Stomach smooth muscle (tissue), 2 donors: ENCODE results near the gene SRSF6.
A peak's percentile ranks its signal among the peaks of the same experiment; 100 is the strongest.
"Not testable (repeated sequence)": the region's sequence is repeated elsewhere in the genome, so short reads cannot be mapped to it uniquely, and the experiment has no call there.

Experiments used
- H3K27ac ChIP-seq: one replicate; pipeline ENCODE4 v1.7.0; 2013; ENCODE audit warnings: mild to moderate bottlenecking, low read length, inconsistent platforms
- H3K27me3 ChIP-seq, 2 donors: one replicate each; pipeline ENCODE4 v1.7.0; 2013; ENCODE audit warnings: low read length in 2 of 2; ENCODE audit not compliant: insufficient read depth in 2 of 2, control insufficient read depth in 1 of 2
- H3K36me3 ChIP-seq, 2 donors: one replicate each; pipeline ENCODE4 v1.7.0; 2013; ENCODE audit warnings: low read length in 2 of 2; ENCODE audit not compliant: control insufficient read depth in 2 of 2, insufficient read depth in 2 of 2
- H3K4me1 ChIP-seq: one replicate; pipeline ENCODE4 v1.7.0; 2013; ENCODE audit warnings: low read length; ENCODE audit not compliant: control insufficient read depth, insufficient read depth
- H3K4me3 ChIP-seq, 2 donors: one replicate each; pipeline ENCODE4 v1.7.0; 2013; ENCODE audit warnings: low read length in 2 of 2
- H3K9ac ChIP-seq, 2 donors: one replicate each; pipeline ENCODE4 v1.7.0; 2013; ENCODE audit warnings: low read length in 2 of 2, mild to moderate bottlenecking in 1 of 2
- H3K9me3 ChIP-seq, 2 donors: one replicate each; pipeline ENCODE4 v1.7.0; 2013; ENCODE audit warnings: low read length in 2 of 2; ENCODE audit not compliant: control insufficient read depth in 2 of 2
- donor health status: healthy.
- donor health status: Pancreatic carcinoma.

Gene SRSF6

GRCh38 chr20:43490038-43490437 is 32.3 kb downstream of the SRSF6 start:
- H3K27me3 ChIP-seq: no peaks in the 10 kb centered on the region
- no peaks in the 10 kb centered on the region for H3K9me3 ChIP-seq
- no peaks in the 10 kb centered on the region for H3K4me1 ChIP-seq
- H3K4me3 ChIP-seq: no peak overlapping the region
- no peak overlapping the region for H3K9ac ChIP-seq
- no peaks in the 10 kb centered on the region for H3K36me3 ChIP-seq
- H3K27ac ChIP-seq: no peak overlapping the region

- Histone ChIP-seq H3K4me3 (no peak overlapping the region), H3K27me3 (no peaks in the 10 kb centered on the region), H3K36me3 (no peaks in the 10 kb centered on the region), H3K27ac (no peak overlapping the region), H3K4me1 (no peaks in the 10 kb centered on the region), H3K9me3 (peaks cover 0 to 3% of the 10 kb centered on the region in 2 donors), H3K9ac (no peak overlapping the region)
These were observed 34.4 kb downstream of the SRSF6 start for GRCh38 chr20:43492101-43492500.

- Histone ChIP-seq H3K4me1 (no peaks in the 10 kb centered on the region), H3K9me3 (peaks cover 0 to 3% of the 10 kb centered on the region in 2 donors), H3K27ac (no peak overlapping the region), H3K36me3 (no peaks in the 10 kb centered on the region), H3K9ac (no peak overlapping the region), H3K4me3 (no peak overlapping the region), H3K27me3 (no peaks in the 10 kb centered on the region)
These were observed 37.7 kb downstream of the SRSF6 start for GRCh38 chr20:43495388-43495787.

DNA sequence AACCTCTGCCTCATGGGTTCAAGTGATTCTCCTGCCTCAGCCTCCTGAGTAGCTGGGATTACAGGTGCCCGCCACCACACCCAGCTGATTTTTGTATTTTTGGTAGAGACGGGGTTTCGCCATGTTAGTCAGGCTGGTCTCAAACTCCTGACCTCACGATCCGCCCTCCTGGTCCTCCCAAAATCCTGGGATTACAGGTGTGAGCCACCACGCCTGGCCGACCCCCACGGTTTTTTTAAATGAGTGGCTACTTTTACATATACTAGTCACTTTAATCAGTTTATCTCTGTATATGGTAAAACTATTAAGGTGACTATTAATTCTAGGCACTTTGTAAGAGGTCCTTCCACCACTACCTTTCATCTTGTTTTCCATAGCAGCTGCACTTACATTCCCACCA is 44.3 kb downstream of the SRSF6 start:
- not testable (repeated sequence) for H3K9me3 ChIP-seq, H3K9ac ChIP-seq, H3K4me1 ChIP-seq, H3K36me3 ChIP-seq, H3K4me3 ChIP-seq, H3K27me3 ChIP-seq, H3K27ac ChIP-seq

DNA sequence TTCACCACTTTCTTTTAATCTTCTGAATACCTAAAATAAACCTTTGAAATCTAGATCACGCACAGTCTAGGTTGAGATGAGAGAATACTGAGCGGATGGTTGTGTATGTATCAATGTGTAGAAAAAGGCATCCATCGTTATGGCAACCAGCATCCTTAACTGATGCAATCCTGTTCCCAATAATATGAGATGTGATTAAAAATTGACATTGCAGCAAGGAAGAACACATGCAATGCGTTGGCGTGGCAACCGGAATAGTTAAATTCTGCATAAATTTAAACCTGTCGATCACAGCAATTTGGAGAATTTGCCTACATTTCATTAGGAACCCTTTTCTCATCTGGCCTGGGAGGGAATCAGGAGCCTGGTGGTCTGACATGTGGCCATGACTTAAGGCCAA is 48.5 kb downstream of the SRSF6 start:
- Histone ChIP-seq H3K27ac (no peak overlapping the region), H3K9ac (no peak overlapping the region), H3K27me3 (peaks cover 12 to 16% of the 10 kb centered on the region in 2 donors), H3K36me3 (no peaks in the 10 kb centered on the region), H3K9me3 (no peaks in the 10 kb centered on the region), H3K4me3 (no peak overlapping the region), H3K4me1 (peaks cover 10% of the 10 kb centered on the region)

GRCh38 chr20:43507150-43508080 is 49.7 kb downstream of the SRSF6 start, which contains the start of gene L3MBTL1:
Gene L3MBTL1, plus strand, starts transcription at chr20:43507697. Its CDS starts 5,807 bp downstream, at chr20:43513504.
- Histone ChIP-seq H3K27ac (no peak within 1 kb of the TSS), H3K36me3 (no peaks in the 10 kb centered on the region), H3K9ac (peak within 1 kb of the TSS in 1 of 2 donors; percentile 22), H3K9me3 (no peaks in the 10 kb centered on the region), H3K4me3 (peak within 1 kb of the TSS; percentile 49 to 75), H3K4me1 (peaks cover 10% of the 10 kb centered on the region), H3K27me3 (peaks cover 12 to 16% of the 10 kb centered on the region in 2 donors)

DNA sequence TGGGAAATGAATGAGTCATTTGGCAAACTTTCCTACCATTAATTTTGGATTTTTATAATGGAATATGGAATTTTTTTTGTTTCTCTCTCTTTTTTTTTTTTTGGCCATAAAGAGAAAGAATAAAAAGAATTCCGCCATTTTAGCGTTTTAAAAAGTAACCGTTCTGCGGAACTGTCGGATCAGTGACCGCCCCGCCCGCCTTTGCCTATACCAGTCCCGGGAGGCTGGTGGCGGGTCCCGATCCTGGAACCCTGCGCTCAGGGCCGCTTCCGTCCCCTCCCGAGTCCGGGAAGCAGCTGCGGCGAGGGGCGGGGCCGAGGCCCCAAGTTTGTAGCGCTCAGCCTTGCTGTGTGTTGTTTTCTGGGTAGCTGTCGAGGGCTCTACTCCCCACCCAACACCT is 50.4 kb downstream of the SRSF6 start:
- Histone ChIP-seq H3K4me3 (peak overlapping the region; percentile 49 to 75), H3K27ac (no peak overlapping the region), H3K4me1 (peaks cover 14% of the 10 kb centered on the region), H3K36me3 (no peaks in the 10 kb centered on the region), H3K9ac (peak overlapping the region in 1 of 2 donors; percentile 22), H3K9me3 (no peaks in the 10 kb centered on the region), H3K27me3 (peaks cover 12 to 16% of the 10 kb centered on the region in 2 donors)

GRCh38 chr20:43508604-43509040 is 50.9 kb downstream of the SRSF6 start:
- H3K36me3 ChIP-seq: no peaks in the 10 kb centered on the region
- peak overlapping the region in 1 of 2 donors; percentile 75 for H3K4me3 ChIP-seq
- H3K27ac ChIP-seq: no peak overlapping the region
- H3K9ac ChIP-seq: no peak overlapping the region
- peaks cover 12 to 16% of the 10 kb centered on the region in 2 donors for H3K27me3 ChIP-seq
- no peaks in the 10 kb centered on the region for H3K9me3 ChIP-seq
- peaks cover 18% of the 10 kb centered on the region for H3K4me1 ChIP-seq

DNA sequence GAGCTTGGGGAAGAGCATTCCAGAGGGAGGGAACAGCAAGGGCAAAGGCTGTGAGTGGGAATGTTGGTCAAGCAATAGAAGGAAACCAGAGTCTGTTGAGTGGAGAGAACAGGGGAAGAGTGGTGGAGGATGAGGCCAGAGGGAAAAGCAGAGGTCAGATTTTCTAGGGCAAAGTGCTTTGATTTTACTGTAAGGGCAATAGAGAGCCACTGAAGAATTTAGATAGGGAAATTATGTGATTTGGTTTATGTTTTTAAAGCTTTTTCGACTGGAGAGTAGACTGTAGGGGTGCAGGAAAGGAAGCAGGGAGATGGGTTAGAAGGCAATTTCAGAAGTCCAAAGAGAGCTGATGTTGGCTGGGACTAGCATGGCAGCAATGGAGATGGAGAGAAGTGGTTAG is 54.2 kb downstream of the SRSF6 start:
- no peaks in the 10 kb centered on the region for H3K36me3 ChIP-seq
- H3K9me3 ChIP-seq: no peaks in the 10 kb centered on the region

GRCh38 chr20:43513372-43513930 is 55.8 kb downstream of the SRSF6 start:
- Histone ChIP-seq H3K36me3 (no peaks in the 10 kb centered on the region), H3K27ac (peak overlapping the region; percentile 49), H3K4me3 (peak overlapping the region; percentile 73 to 78), H3K9me3 (no peaks in the 10 kb centered on the region), H3K27me3 (peaks cover 0 to 3% of the 10 kb centered on the region in 2 donors), H3K9ac (peak overlapping the region; percentile 54 to 85), H3K4me1 (peaks cover 19% of the 10 kb centered on the region)

More for the DNA sequence above, 54.2 kb downstream of the SRSF6 start:
- Histone ChIP-seq H3K4me3 (no peak overlapping the region), H3K9ac (no peak overlapping the region), H3K27me3 (peaks cover 10% of the 10 kb centered on the region in 2 donors), H3K27ac (no peak overlapping the region), H3K4me1 (peaks cover 30% of the 10 kb centered on the region)
